EH (cell line): Measurements from ENCODE around the gene OARD1.

Source experiments
- DNase-seq: peaks from one replicate; pipeline ENCODE4 v3.0.0-alpha.2; 2015; ENCODE audit warnings: low read depth

The OARD1 gene

GRCh38 chr6:41074692-41075436, 2.7 kb upstream of the OARD1 start:
- DNase-seq, result peak; percentile 38

GRCh38 chr6:41073968-41074691, 2.0 kb upstream of the OARD1 start:
- peak; percentile 51 for DNase-seq

GRCh38 chr6:41073203-41073967, 1.2 kb upstream of the OARD1 start:
- peak; percentile 76 for DNase-seq

- DNase-seq, result no peak
Measured at GRCh38 chr6:41072836-41073202, 663 bp upstream of the OARD1 start, which contains the start of gene NFYA. Gene NFYA (plus strand): TSS chr6:41072974. CDS start chr6:41079090, 6,116 bp downstream.

- DNase-seq, result no peak
Measured at GRCh38 chr6:41071501-41071922, 644 bp downstream of the OARD1 start.

GRCh38 chr6:41066867-41067304, 5.3 kb downstream of the OARD1 start:
- DNase-seq, result peak; percentile 83

- no peak for DNase-seq
Measured at GRCh38 chr6:41065550-41066026, 6.6 kb downstream of the OARD1 start.

- DNase-seq, result no peak
Measured at GRCh38 chr6:41064841-41065240, 7.3 kb downstream of the OARD1 start.

GRCh38 chr6:41063884-41064285, 8.3 kb downstream of the OARD1 start:
- DNase-seq, result no peak

GRCh38 chr6:41062056-41062455, 10.1 kb downstream of the OARD1 start:
- DNase-seq, result no peak

GRCh38 chr6:41061196-41061726, 10.9 kb downstream of the OARD1 start:
- peak; percentile 20 for DNase-seq

- DNase-seq, result peak; percentile 80
Measured at GRCh38 chr6:41059556-41059955, 12.6 kb downstream of the OARD1 start.

GRCh38 chr6:41058783-41059181, 13.4 kb downstream of the OARD1 start:
- no peak for DNase-seq

- no peak for DNase-seq
Measured at GRCh38 chr6:41056768-41057490, 15.2 kb downstream of the OARD1 start.

GRCh38 chr6:41055149-41055548, 17.0 kb downstream of the OARD1 start:
- DNase-seq, result no peak

- DNase-seq, result no peak
Measured at GRCh38 chr6:41054511-41054910, 17.6 kb downstream of the OARD1 start.

- DNase-seq, result no peak
Measured at GRCh38 chr6:41053041-41053440, 19.1 kb downstream of the OARD1 start, which contains the start of gene APOBEC2. Gene APOBEC2 (plus strand): TSS chr6:41053202. CDS start chr6:41053348, 146 bp downstream.

- DNase-seq, result no peak
Measured at GRCh38 chr6:41051873-41052272, 20.3 kb downstream of the OARD1 start.

GRCh38 chr6:41050536-41050935, 21.6 kb downstream of the OARD1 start:
- DNase-seq, result no peak

- no peak for DNase-seq
Measured at GRCh38 chr6:41049955-41050354, 22.2 kb downstream of the OARD1 start.

GRCh38 chr6:41049521-41049920, 22.6 kb downstream of the OARD1 start:
- DNase-seq, result peak; percentile 69
